HG03439 (cell line): Measurements from ENCODE around the gene BTRC.
"Not testable (repeated sequence)": the region's sequence is repeated elsewhere in the genome, so short reads cannot be mapped to it uniquely, and the experiment has no call there.

Source experiments
- ATAC-seq: cut with Tn5 transposase; IDR thresholded peaks from one replicate; pipeline ENCODE4 v1.9.1; 2021; ENCODE audit warnings: mild to moderate bottlenecking, moderate library complexity; ENCODE audit not compliant: unreplicated experiment

Gene BTRC

GRCh38 chr10:101341438-101341837 is 12.5 kb upstream of the BTRC start:
- ATAC-seq: no peak

GRCh38 chr10:101346177-101346576 is 7.8 kb upstream of the BTRC start:
- ATAC-seq: no peak

GRCh38 chr10:101351017-101351416 is 2.9 kb upstream of the BTRC start:
- ATAC-seq: no peak

GRCh38 chr10:101351477-101351876 is 2.5 kb upstream of the BTRC start:
- ATAC-seq: no peak

- ATAC-seq: not testable (repeated sequence)
Observed at GRCh38 chr10:101352857-101353256, 1.1 kb upstream of the BTRC start.

- ATAC-seq: no peak
Observed at GRCh38 chr10:101354328-101355071, 535 bp downstream of the BTRC start.

- ATAC-seq: no peak
Observed at GRCh38 chr10:101355072-101355706, 1.2 kb downstream of the BTRC start.

- no peak for ATAC-seq
Observed at GRCh38 chr10:101356132-101356531, 2.2 kb downstream of the BTRC start.

GRCh38 chr10:101357958-101358357 is 4.0 kb downstream of the BTRC start:
- no peak for ATAC-seq

GRCh38 chr10:101358706-101359300 is 4.8 kb downstream of the BTRC start:
- ATAC-seq: no peak

- ATAC-seq: not testable (repeated sequence)
Observed at GRCh38 chr10:101360090-101360489, 6.1 kb downstream of the BTRC start.

GRCh38 chr10:101360841-101361240 is 6.9 kb downstream of the BTRC start:
- ATAC-seq: not testable (repeated sequence)

GRCh38 chr10:101363850-101364400 is 10.0 kb downstream of the BTRC start:
- ATAC-seq: no peak

GRCh38 chr10:101364721-101365120 is 10.8 kb downstream of the BTRC start:
- ATAC-seq: no peak

- no peak for ATAC-seq
Observed at GRCh38 chr10:101367569-101368453, 13.8 kb downstream of the BTRC start.

- no peak for ATAC-seq
Observed at GRCh38 chr10:101373063-101373462, 19.1 kb downstream of the BTRC start.

GRCh38 chr10:101373993-101374392 is 20.0 kb downstream of the BTRC start:
- not testable (repeated sequence) for ATAC-seq

GRCh38 chr10:101375076-101375475 is 21.1 kb downstream of the BTRC start:
- no peak for ATAC-seq

- ATAC-seq: no peak
Observed at GRCh38 chr10:101379663-101380352, 25.8 kb downstream of the BTRC start.

GRCh38 chr10:101380353-101381017 is 26.5 kb downstream of the BTRC start:
- no peak for ATAC-seq
